ENCODE data around the gene STRA6.

STRA6 gene

GRCh38 chr15:74141591-74141990, 61.0 kb downstream of the STRA6 start:
- Histone ChIP-seq H2AFZ (ENCODE audit: low read depth, low read length) (no peak overlapping the region), H3K4me1 (ENCODE audit: insufficient read depth, low read length) (peaks cover 6% of the 10 kb centered on the region), H3K9me3 (ENCODE audit: low read length) (no peaks in the 10 kb centered on the region), H3K27me3 (ENCODE audit: insufficient read depth, low read length) (peaks cover 30% of the 10 kb centered on the region), H3K36me3 (ENCODE audit: insufficient read depth, low read length) (no peaks in the 10 kb centered on the region), H3K4me3 (ENCODE audit: low read length) (no peak overlapping the region)

DNA sequence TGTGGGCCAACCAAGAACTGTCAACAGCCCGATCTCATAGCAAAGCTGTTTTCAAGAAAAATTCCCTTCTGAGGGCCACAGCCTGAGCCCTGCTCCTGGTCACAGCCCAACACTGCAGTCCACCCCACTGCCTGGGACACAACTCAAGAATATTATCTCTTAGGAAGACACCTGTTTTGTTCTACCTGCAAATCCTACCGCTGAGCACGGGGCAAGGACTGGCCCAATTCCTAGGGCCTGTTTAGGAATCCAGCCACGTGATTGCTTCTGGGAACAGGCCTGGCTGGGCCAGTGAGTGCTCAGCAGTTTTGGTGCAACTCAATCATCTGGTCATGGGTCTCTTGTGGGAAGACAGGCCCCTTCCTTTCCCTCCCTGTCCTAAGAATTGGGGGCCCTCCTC, 63.9 kb downstream of the STRA6 start:
- no peak overlapping the region for H2AFZ ChIP-seq (ENCODE audit: low read depth, low read length)
- peaks cover 3% of the 10 kb centered on the region for H3K9me3 ChIP-seq (ENCODE audit: low read length)
- H3K36me3 ChIP-seq (ENCODE audit: insufficient read depth, low read length): no peaks in the 10 kb centered on the region
- H3K4me3 ChIP-seq (ENCODE audit: low read length): no peak overlapping the region
- H3K4me1 ChIP-seq (ENCODE audit: insufficient read depth, low read length): peaks cover 7% of the 10 kb centered on the region
- peaks cover 46% of the 10 kb centered on the region for H3K27me3 ChIP-seq (ENCODE audit: insufficient read depth, low read length)

DNA sequence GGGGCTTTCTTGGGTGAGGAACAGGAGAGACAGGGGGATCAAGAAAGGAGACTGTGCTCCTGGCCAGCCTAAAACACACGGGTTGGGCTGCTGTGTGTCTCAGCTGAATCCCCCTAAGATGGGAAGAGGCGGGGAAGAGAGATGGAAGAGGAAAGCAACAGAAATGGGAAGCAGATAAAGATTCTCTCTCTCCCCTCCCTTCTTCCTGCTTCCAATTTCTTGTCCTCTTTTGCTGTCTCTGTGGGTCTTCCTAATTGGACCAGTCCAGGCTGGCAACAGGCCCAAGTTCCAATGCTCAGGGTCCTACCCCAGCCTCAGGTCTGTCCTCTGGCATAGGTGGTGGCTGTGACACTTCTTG, 65.1 kb downstream of the STRA6 start:
- Histone ChIP-seq H2AFZ (ENCODE audit: low read depth, low read length) (no peak overlapping the region), H3K4me3 (ENCODE audit: low read length) (no peak overlapping the region), H3K36me3 (ENCODE audit: insufficient read depth, low read length) (no peaks in the 10 kb centered on the region), H3K4me1 (ENCODE audit: insufficient read depth, low read length) (peaks cover 7% of the 10 kb centered on the region), H3K27me3 (ENCODE audit: insufficient read depth, low read length) (peaks cover 57% of the 10 kb centered on the region), H3K9me3 (ENCODE audit: low read length) (peaks cover 12% of the 10 kb centered on the region)

DNA sequence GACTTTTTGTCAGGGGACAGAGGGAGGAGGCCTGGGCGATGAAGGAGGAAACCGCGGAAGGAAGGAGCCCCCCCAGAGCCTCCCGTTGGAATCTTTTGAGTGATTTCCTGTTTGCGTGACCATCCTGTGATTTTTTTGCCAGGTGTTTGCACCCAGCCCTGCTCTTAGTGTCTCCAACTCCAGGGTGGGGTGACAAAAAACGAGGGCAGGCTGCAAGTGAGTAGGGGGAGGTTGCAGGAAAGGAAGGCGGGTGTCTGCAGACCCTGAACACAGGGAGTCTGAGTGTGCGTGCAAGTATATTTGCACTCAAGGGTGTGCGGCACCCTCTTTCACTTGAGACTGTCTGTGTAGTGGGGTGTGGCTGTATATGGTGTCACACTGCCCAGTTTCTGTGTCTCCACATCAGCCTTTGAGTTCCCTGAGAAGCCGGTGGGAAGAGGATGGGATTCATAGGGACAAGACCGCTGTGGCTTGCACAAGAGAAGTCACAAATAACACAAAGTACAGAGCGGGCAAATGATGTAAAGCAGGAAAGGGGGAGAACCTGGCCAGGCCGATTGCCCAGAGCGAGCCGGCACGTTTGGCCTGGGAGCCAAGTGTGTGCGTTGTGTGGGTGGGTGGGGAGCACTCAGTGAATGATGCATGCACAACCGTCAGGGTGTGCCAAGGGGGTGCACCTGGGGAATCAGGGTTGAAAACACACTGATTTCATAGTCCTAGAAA, 65.6 kb downstream of the STRA6 start:
- Histone ChIP-seq H3K36me3 (ENCODE audit: insufficient read depth, low read length) (no peaks in the 10 kb centered on the region), H3K27me3 (ENCODE audit: insufficient read depth, low read length) (peaks cover 62% of the 10 kb centered on the region)

GRCh38 chr15:74136540-74136813, 66.1 kb downstream of the STRA6 start:
- Histone ChIP-seq H3K4me3 (ENCODE audit: low read length) (peak overlapping the region; percentile 44), H3K4me1 (ENCODE audit: insufficient read depth, low read length) (peaks cover 7% of the 10 kb centered on the region), H2AFZ (ENCODE audit: low read depth, low read length) (no peak overlapping the region), H3K27me3 (ENCODE audit: insufficient read depth, low read length) (peaks cover 67% of the 10 kb centered on the region), H3K36me3 (ENCODE audit: insufficient read depth, low read length) (no peaks in the 10 kb centered on the region), H3K9me3 (ENCODE audit: low read length) (peaks cover 14% of the 10 kb centered on the region)

More for the DNA sequence above, 65.6 kb downstream of the STRA6 start:
- Histone ChIP-seq H2AFZ (ENCODE audit: low read depth, low read length) (no peak overlapping the region), H3K9me3 (ENCODE audit: low read length) (peaks cover 14% of the 10 kb centered on the region), H3K4me3 (ENCODE audit: low read length) (peak overlapping the region; percentile 40), H3K4me1 (ENCODE audit: insufficient read depth, low read length) (peaks cover 7% of the 10 kb centered on the region)

DNA sequence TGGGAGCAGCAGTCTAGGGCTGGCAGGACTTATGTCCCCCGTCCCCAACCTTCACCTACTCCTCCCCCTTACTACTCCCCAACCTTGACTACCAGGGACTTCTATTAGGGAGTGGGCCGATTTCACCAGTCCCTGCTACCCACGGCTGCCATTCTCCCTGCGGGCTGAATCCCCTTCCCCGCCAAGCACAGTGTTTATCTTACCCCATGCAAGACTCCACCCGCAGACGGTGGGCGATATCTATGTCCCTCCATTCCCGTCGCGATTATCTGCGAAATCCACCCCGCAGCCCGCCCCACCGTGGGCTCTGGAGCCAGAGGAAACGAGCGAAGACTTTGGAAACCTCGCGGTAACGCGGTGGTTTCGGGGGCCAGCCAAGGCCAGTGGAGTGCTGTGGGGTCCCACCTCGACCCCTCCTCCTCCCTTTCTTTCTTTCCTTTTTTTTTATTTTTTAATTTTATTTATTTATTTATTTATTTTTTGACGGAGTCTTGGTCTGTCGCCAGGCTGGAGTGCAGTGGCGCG, 67.5 kb downstream of the STRA6 start:
- Histone ChIP-seq H2AFZ (ENCODE audit: low read depth, low read length) (no peak overlapping the region), H3K27me3 (ENCODE audit: insufficient read depth, low read length) (peaks cover 76% of the 10 kb centered on the region), H3K9me3 (ENCODE audit: low read length) (peaks cover 14% of the 10 kb centered on the region), H3K4me3 (ENCODE audit: low read length) (no peak overlapping the region), H3K36me3 (ENCODE audit: insufficient read depth, low read length) (no peaks in the 10 kb centered on the region), H3K4me1 (ENCODE audit: insufficient read depth, low read length) (peaks cover 15% of the 10 kb centered on the region)

DNA sequence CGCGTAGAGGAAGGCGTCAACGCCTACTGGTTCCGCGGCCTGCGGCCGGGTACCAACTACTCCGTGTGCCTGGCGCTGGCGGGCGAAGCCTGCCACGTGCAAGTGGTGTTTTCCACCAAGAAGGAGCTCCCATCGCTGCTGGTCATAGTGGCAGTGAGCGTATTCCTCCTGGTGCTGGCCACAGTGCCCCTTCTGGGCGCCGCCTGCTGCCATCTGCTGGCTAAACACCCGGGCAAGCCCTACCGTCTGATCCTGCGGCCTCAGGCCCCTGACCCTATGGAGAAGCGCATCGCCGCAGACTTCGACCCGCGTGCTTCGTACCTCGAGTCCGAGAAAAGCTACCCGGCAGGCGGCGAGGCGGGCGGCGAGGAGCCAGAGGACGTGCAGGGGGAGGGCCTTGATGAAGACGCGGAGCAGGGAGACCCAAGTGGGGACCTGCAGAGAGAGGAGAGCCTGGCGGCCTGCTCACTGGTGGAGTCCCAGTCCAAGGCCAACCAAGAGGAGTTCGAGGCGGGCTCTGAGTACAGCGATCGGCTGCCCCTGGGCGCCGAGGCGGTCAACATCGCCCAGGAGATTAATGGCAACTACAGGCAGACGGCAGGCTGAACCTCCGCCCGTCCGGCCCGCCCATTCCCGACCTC, 68.1 kb downstream of the STRA6 start:
- Histone ChIP-seq H3K36me3 (ENCODE audit: insufficient read depth, low read length) (no peaks in the 10 kb centered on the region), H3K4me3 (ENCODE audit: low read length) (no peak overlapping the region), H3K9me3 (ENCODE audit: low read length) (peaks cover 14% of the 10 kb centered on the region), H2AFZ (ENCODE audit: low read depth, low read length) (no peak overlapping the region), H3K4me1 (ENCODE audit: insufficient read depth, low read length) (peaks cover 19% of the 10 kb centered on the region), H3K27me3 (ENCODE audit: insufficient read depth, low read length) (peaks cover 77% of the 10 kb centered on the region)

GRCh38 chr15:74133694-74134386, 68.7 kb downstream of the STRA6 start:
- Histone ChIP-seq H3K36me3 (ENCODE audit: insufficient read depth, low read length) (no peaks in the 10 kb centered on the region), H3K27me3 (ENCODE audit: insufficient read depth, low read length) (peaks cover 79% of the 10 kb centered on the region), H3K9me3 (ENCODE audit: low read length) (peaks cover 14% of the 10 kb centered on the region), H3K4me1 (ENCODE audit: insufficient read depth, low read length) (peaks cover 26% of the 10 kb centered on the region), H2AFZ (ENCODE audit: low read depth, low read length) (no peak overlapping the region), H3K4me3 (ENCODE audit: low read length) (no peak overlapping the region)

GRCh38 chr15:74132681-74133651, 69.6 kb downstream of the STRA6 start:
- Histone ChIP-seq H2AFZ (ENCODE audit: low read depth, low read length) (no peak overlapping the region), H3K27me3 (ENCODE audit: insufficient read depth, low read length) (peaks cover 81% of the 10 kb centered on the region), H3K4me3 (ENCODE audit: low read length) (no peak overlapping the region), H3K36me3 (ENCODE audit: insufficient read depth, low read length) (no peaks in the 10 kb centered on the region), H3K9me3 (ENCODE audit: low read length) (peaks cover 14% of the 10 kb centered on the region), H3K4me1 (ENCODE audit: insufficient read depth, low read length) (peaks cover 30% of the 10 kb centered on the region)

- no peaks in the 10 kb centered on the region for H3K36me3 ChIP-seq (ENCODE audit: insufficient read depth, low read length)
- H3K4me3 ChIP-seq (ENCODE audit: low read length): no peak overlapping the region
- H3K27me3 ChIP-seq (ENCODE audit: insufficient read depth, low read length): peaks cover 75% of the 10 kb centered on the region
- peaks cover 30% of the 10 kb centered on the region for H3K4me1 ChIP-seq (ENCODE audit: insufficient read depth, low read length)
- peaks cover 14% of the 10 kb centered on the region for H3K9me3 ChIP-seq (ENCODE audit: low read length)
- H2AFZ ChIP-seq (ENCODE audit: low read depth, low read length): no peak overlapping the region
Observed at GRCh38 chr15:74131628-74132413, 70.8 kb downstream of the STRA6 start.

DNA sequence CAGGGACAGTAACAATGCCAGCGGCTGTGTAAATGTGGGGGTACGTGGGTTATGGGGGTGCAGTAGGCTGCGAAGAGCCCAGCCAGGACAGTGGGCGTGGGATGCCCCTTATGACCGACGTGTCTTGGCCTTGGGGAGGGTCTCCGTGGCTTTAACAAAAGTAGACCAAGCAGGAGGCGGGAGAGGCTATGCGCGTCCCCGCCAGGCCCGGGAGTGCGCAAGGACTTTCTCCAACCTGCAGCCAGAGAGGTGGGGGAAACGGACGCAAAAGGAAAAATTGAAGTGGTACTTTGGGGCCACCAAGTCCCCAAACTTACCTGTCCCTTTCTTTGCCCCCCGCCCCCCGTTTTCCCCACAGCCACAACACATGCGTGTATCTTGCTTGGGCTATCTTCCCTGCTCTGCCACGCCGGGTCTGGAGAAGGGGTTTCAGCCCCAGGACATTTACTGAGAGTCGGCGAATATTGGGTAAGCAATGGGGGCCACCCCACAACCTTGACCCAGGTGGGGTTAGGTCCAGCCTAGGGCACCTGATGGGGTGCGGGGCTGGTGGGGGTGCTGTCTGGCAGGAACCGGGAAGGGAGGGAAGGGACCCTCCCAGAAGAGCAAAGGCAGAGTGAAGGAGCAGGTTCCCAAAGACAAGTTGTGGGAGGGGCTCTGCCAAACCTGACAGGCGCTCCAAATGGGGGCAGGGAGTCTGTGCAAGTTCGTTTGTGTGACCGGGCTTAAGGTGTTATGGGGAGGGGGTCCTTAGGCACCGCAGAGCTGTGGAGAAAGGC, 71.5 kb downstream of the STRA6 start:
- no peak overlapping the region for H2AFZ ChIP-seq (ENCODE audit: low read depth, low read length)
- peaks cover 14% of the 10 kb centered on the region for H3K9me3 ChIP-seq (ENCODE audit: low read length)
- H3K4me1 ChIP-seq (ENCODE audit: insufficient read depth, low read length): peaks cover 26% of the 10 kb centered on the region
- H3K4me3 ChIP-seq (ENCODE audit: low read length): peak overlapping the region; percentile 4
- no peaks in the 10 kb centered on the region for H3K36me3 ChIP-seq (ENCODE audit: insufficient read depth, low read length)
- H3K27me3 ChIP-seq (ENCODE audit: insufficient read depth, low read length): peaks cover 73% of the 10 kb centered on the region
